ENCODE measurements around the gene DCN.

The DCN gene

GRCh38 chr12:91178139-91178561 lies 4.5 kb downstream of the DCN start:
- Histone ChIP-seq H3K27me3 (ENCODE audit: insufficient read depth, poor library complexity, severe bottlenecking) (no peaks in the 10 kb centered on the region), H3K36me3 (ENCODE audit: low read depth) (no peaks in the 10 kb centered on the region), H3K4me3 (ENCODE audit: severe bottlenecking) (no peak overlapping the region), H3K4me1 (ENCODE audit: insufficient read depth, poor library complexity, severe bottlenecking) (peaks cover 5% of the 10 kb centered on the region), H3K27ac (ENCODE audit: poor library complexity, severe bottlenecking) (no peak overlapping the region), H3K9me3 (ENCODE audit: severe bottlenecking) (no peaks in the 10 kb centered on the region)
- peak; percentile 75 for TF ChIP-seq CTCF (IDR thresholded peaks at IDR 0.05; ENCODE audit: poor library complexity, severe bottlenecking)
- ATAC-seq (ENCODE audit: low read depth) (peak; percentile 44; the same call in 1 of the 3 replicates), DNase-seq (ENCODE audit: low spot score) (no peak)

DNA sequence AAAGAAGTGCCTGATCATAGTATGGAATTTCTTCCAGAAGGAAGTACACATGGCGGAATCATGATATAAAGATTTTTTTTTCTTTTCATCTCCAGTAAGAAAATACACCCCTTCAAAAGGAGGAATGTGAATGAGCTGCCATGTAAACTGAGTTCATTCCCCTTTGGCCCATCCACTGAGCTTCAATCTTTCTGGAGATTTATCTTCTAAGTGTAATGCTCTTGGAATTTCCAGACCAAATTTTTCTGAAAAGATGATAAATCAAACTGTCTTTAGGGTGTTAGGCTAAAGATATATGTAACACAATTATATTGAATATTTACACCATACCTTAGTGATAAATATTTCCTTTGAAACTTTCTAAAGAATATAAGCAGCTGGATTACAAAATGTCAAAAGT lies 5.2 kb downstream of the DCN start:
- Histone ChIP-seq H3K36me3 (ENCODE audit: low read depth) (no peaks in the 10 kb centered on the region), H3K4me3 (ENCODE audit: severe bottlenecking) (no peak overlapping the region), H3K9me3 (ENCODE audit: severe bottlenecking) (no peaks in the 10 kb centered on the region), H3K27ac (ENCODE audit: poor library complexity, severe bottlenecking) (no peak overlapping the region), H3K4me1 (ENCODE audit: insufficient read depth, poor library complexity, severe bottlenecking) (peaks cover 5% of the 10 kb centered on the region), H3K27me3 (ENCODE audit: insufficient read depth, poor library complexity, severe bottlenecking) (no peaks in the 10 kb centered on the region)
- no peak for ATAC-seq (ENCODE audit: low read depth)
- no peak for DNase-seq (ENCODE audit: low spot score)
- TF ChIP-seq CTCF (IDR thresholded peaks at IDR 0.05; ENCODE audit: poor library complexity, severe bottlenecking), result no peak

GRCh38 chr12:91176915-91177314 lies 5.7 kb downstream of the DCN start:
- no peak for TF ChIP-seq CTCF (IDR thresholded peaks at IDR 0.05; ENCODE audit: poor library complexity, severe bottlenecking)
- H3K27ac ChIP-seq (ENCODE audit: poor library complexity, severe bottlenecking), result no peak overlapping the region
- H3K9me3 ChIP-seq (ENCODE audit: severe bottlenecking), result no peaks in the 10 kb centered on the region
- peaks cover 5% of the 10 kb centered on the region for H3K4me1 ChIP-seq (ENCODE audit: insufficient read depth, poor library complexity, severe bottlenecking)
- DNase-seq (ENCODE audit: low spot score) (no peak), ATAC-seq (ENCODE audit: low read depth) (no peak)
- H3K4me3 ChIP-seq (ENCODE audit: severe bottlenecking), result no peak overlapping the region
- H3K36me3 ChIP-seq (ENCODE audit: low read depth), result no peaks in the 10 kb centered on the region
- H3K27me3 ChIP-seq (ENCODE audit: insufficient read depth, poor library complexity, severe bottlenecking), result no peaks in the 10 kb centered on the region

DNA sequence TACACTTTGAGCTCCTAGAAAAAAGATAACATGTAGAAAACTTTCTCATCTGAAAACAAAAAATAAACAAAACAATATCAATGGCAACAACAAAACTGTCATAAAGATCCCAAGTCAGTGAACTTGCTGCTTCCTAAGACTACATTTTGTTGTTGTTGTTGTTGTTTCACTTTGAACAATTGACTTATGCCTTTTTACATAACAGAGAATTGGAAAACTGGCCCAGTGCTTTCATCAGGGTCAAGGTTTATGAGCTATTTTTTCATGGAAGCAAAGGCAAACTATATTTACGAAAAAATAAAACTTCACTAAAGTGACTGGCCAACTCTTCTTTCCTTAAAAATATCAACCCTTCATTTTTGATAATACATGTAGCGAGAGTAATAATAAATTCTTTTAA lies 6.3 kb downstream of the DCN start:
- Histone ChIP-seq H3K9me3 (ENCODE audit: severe bottlenecking) (no peaks in the 10 kb centered on the region), H3K27me3 (ENCODE audit: insufficient read depth, poor library complexity, severe bottlenecking) (no peaks in the 10 kb centered on the region), H3K36me3 (ENCODE audit: low read depth) (no peaks in the 10 kb centered on the region), H3K4me3 (ENCODE audit: severe bottlenecking) (no peak overlapping the region), H3K4me1 (ENCODE audit: insufficient read depth, poor library complexity, severe bottlenecking) (peaks cover 5% of the 10 kb centered on the region), H3K27ac (ENCODE audit: poor library complexity, severe bottlenecking) (no peak overlapping the region)
- TF ChIP-seq CTCF (IDR thresholded peaks at IDR 0.05; ENCODE audit: poor library complexity, severe bottlenecking), result no peak
- ATAC-seq (ENCODE audit: low read depth), result no peak
- no peak for DNase-seq (ENCODE audit: low spot score)

- H3K4me3 ChIP-seq (ENCODE audit: severe bottlenecking), result no peak overlapping the region
- no peaks in the 10 kb centered on the region for H3K4me1 ChIP-seq (ENCODE audit: insufficient read depth, poor library complexity, severe bottlenecking)
- TF ChIP-seq CTCF (IDR thresholded peaks at IDR 0.05; ENCODE audit: poor library complexity, severe bottlenecking), result no peak
- H3K36me3 ChIP-seq (ENCODE audit: low read depth), result no peaks in the 10 kb centered on the region
- ATAC-seq (ENCODE audit: low read depth) (no peak), DNase-seq (ENCODE audit: low spot score) (no peak)
- H3K27me3 ChIP-seq (ENCODE audit: insufficient read depth, poor library complexity, severe bottlenecking), result no peaks in the 10 kb centered on the region
- H3K27ac ChIP-seq (ENCODE audit: poor library complexity, severe bottlenecking), result no peak overlapping the region
- H3K9me3 ChIP-seq (ENCODE audit: severe bottlenecking), result no peaks in the 10 kb centered on the region
Measured at GRCh38 chr12:91173124-91173523, 9.5 kb downstream of the DCN start.

Data from RWPE2 (cell line).